Activated naive CD8-positive, alpha-beta T cell treated with anti-CD3 and anti-CD28 coated beads, Interleukin-2, amount 50 U/mL, for 16 hours (primary cell): ENCODE data around the gene ARTN.
A peak's percentile ranks its signal among the peaks of the same experiment; 100 is the strongest.

Source experiments
- DNase-seq: peaks from one replicate; pipeline ENCODE4 v3.0.0-alpha.2; 2020; ENCODE audit warnings: low read depth, low spot score

Gene ARTN

GRCh38 chr1:43947061-43947873 is 13.7 kb downstream of the ARTN start:
- DNase-seq = no peak

- DNase-seq = no peak
Observed at GRCh38 chr1:43947874-43948437, 14.4 kb downstream of the ARTN start.

- DNase-seq = no peak
Observed at GRCh38 chr1:43949678-43950077, 16.1 kb downstream of the ARTN start.

- DNase-seq = no peak
Observed at GRCh38 chr1:43951021-43951985, 17.7 kb downstream of the ARTN start.

- no peak for DNase-seq
Observed at GRCh38 chr1:43952731-43953346, 19.2 kb downstream of the ARTN start.

GRCh38 chr1:43953361-43953760 is 19.8 kb downstream of the ARTN start:
- no peak for DNase-seq

GRCh38 chr1:43954036-43954435 is 20.4 kb downstream of the ARTN start:
- DNase-seq = no peak

GRCh38 chr1:43956234-43956633 is 22.6 kb downstream of the ARTN start:
- DNase-seq = no peak

GRCh38 chr1:43957407-43958040 is 23.9 kb downstream of the ARTN start:
- DNase-seq = no peak

GRCh38 chr1:43958351-43959255 is 25.0 kb downstream of the ARTN start:
- DNase-seq = no peak

- DNase-seq = no peak
Observed at GRCh38 chr1:43960798-43961197, 27.2 kb downstream of the ARTN start.

- no peak for DNase-seq
Observed at GRCh38 chr1:43961692-43962091, 28.1 kb downstream of the ARTN start.

GRCh38 chr1:43962324-43962723 is 28.7 kb downstream of the ARTN start:
- no peak for DNase-seq

GRCh38 chr1:43963006-43963405 is 29.4 kb downstream of the ARTN start:
- no peak for DNase-seq

GRCh38 chr1:43963890-43964289 is 30.3 kb downstream of the ARTN start:
- no peak for DNase-seq

GRCh38 chr1:43965316-43965715 is 31.7 kb downstream of the ARTN start:
- DNase-seq = no peak

GRCh38 chr1:43968348-43968948 is 34.8 kb downstream of the ARTN start:
- DNase-seq = no peak

- no peak for DNase-seq
Observed at GRCh38 chr1:43969416-43969745, 35.8 kb downstream of the ARTN start.

GRCh38 chr1:43969746-43970466 is 36.3 kb downstream of the ARTN start, which contains the start of gene DPH2:
DPH2 (plus strand) TSS chr1:43970010; CDS start chr1:43970176, 166 bp downstream.
- DNase-seq = peak; percentile 92
